Transverse colon (tissue), 4 donors: ENCODE measurements around the gene ADAM10.

Experiments used
- POLR2A ChIP-seq: fragments of 450-650 bp; IDR thresholded peaks from one replicate; pipeline ENCODE4 v1.6.1; 2016; ENCODE audit warnings: antibody characterized with exemption, mild to moderate bottlenecking, moderate library complexity
- POLR2AphosphoS5 ChIP-seq, 3 donors: sonication (generic); formaldehyde crosslinking; IDR thresholded peaks; one replicate each; pipeline ENCODE4 v1.6.1; 2016; ENCODE audit warnings: antibody characterized with exemption in 3 of 3
- TF ChIP-seq, protein P1 (sequence below), 5 experiments: fragments of 200-600 bp in 3 of 5; fragments of 450-650 bp in 2 of 5; sonication (generic) in 3 of 5; IDR thresholded peaks; 1 replicate in 2 of 5; 2 replicates in 3 of 5; pipeline ENCODE4 v1.5.1; 2016 to 2017; ENCODE audit warnings: antibody characterized with exemption in 5 of 5, inconsistent platforms in 3 of 5, mild to moderate bottlenecking in 2 of 5, moderate library complexity in 1 of 5

- TF ChIP-seq, protein P1, sequence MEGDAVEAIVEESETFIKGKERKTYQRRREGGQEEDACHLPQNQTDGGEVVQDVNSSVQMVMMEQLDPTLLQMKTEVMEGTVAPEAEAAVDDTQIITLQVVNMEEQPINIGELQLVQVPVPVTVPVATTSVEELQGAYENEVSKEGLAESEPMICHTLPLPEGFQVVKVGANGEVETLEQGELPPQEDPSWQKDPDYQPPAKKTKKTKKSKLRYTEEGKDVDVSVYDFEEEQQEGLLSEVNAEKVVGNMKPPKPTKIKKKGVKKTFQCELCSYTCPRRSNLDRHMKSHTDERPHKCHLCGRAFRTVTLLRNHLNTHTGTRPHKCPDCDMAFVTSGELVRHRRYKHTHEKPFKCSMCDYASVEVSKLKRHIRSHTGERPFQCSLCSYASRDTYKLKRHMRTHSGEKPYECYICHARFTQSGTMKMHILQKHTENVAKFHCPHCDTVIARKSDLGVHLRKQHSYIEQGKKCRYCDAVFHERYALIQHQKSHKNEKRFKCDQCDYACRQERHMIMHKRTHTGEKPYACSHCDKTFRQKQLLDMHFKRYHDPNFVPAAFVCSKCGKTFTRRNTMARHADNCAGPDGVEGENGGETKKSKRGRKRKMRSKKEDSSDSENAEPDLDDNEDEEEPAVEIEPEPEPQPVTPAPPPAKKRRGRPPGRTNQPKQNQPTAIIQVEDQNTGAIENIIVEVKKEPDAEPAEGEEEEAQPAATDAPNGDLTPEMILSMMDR (IDR thresholded peaks at IDR 0.05) = no peak
- TF ChIP-seq POLR2AphosphoS5 (IDR thresholded peaks at IDR 0.05) = no peak
- no peak for TF ChIP-seq POLR2A
These were observed 145.0 kb downstream of the ADAM10 start for GRCh38 chr15:58604455-58604923.
